ENCODE results near the gene TMEFF1.

Gene TMEFF1

DNA sequence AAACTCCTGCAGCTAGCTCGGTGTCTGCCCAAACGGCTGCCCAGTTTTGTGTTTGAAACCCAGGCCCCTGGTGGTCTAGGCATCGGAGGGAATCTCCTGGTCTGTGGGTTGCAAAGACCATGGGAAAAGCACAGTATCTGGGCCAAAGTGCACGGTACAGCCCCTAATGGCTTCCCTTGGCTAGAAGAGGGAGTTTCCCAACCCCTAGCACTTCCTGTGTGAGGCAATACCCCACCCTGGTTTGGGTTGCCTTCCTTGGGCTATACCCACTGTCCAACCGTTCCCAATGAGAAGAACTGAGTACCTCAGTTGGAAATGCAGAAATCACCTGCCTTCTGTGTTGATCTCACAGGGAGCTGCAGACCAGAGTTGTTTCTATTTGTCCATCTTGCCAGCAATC is 146.7 kb downstream of the TMEFF1 start:
- Histone ChIP-seq H2AFZ (ENCODE audit: low read length) (no peak overlapping the region), H3K79me2 (ENCODE audit: insufficient read depth, low read length) (no peaks in the 10 kb centered on the region), H3K4me3 (ENCODE audit: low read depth, low read length, poor library complexity, severe bottlenecking) (no peak overlapping the region), H3K9me3 (ENCODE audit: low read length) (no peaks in the 10 kb centered on the region), H3K27me3 (ENCODE audit: insufficient read depth, low read length) (no peaks in the 10 kb centered on the region), H3K36me3 (ENCODE audit: insufficient read depth, low read length) (no peaks in the 10 kb centered on the region; the same call in 1 of the 2 replicates), H4K20me1 (ENCODE audit: insufficient read depth, low read length) (no peaks in the 10 kb centered on the region), H3K9me2 (ENCODE audit: low read depth, low read length) (no peaks in the 10 kb centered on the region), H3K4me2 (ENCODE audit: low read length) (no peak overlapping the region), H3K4me1 (ENCODE audit: insufficient read depth, low read length, severe bottlenecking) (no peaks in the 10 kb centered on the region), H3F3A (ENCODE audit: insufficient read depth, low read length) (no peaks in the 10 kb centered on the region), H3K27ac (ENCODE audit: low read depth, low read length, poor library complexity, severe bottlenecking) (no peak overlapping the region), H3K9ac (ENCODE audit: low read length) (no peak overlapping the region)
- TF ChIP-seq, protein P1, sequence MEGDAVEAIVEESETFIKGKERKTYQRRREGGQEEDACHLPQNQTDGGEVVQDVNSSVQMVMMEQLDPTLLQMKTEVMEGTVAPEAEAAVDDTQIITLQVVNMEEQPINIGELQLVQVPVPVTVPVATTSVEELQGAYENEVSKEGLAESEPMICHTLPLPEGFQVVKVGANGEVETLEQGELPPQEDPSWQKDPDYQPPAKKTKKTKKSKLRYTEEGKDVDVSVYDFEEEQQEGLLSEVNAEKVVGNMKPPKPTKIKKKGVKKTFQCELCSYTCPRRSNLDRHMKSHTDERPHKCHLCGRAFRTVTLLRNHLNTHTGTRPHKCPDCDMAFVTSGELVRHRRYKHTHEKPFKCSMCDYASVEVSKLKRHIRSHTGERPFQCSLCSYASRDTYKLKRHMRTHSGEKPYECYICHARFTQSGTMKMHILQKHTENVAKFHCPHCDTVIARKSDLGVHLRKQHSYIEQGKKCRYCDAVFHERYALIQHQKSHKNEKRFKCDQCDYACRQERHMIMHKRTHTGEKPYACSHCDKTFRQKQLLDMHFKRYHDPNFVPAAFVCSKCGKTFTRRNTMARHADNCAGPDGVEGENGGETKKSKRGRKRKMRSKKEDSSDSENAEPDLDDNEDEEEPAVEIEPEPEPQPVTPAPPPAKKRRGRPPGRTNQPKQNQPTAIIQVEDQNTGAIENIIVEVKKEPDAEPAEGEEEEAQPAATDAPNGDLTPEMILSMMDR (IDR thresholded peaks at IDR 0.05; ENCODE audit: low read length), result no peak
- no peak for TF ChIP-seq EZH2 (IDR thresholded peaks at IDR 0.05; ENCODE audit: borderline replicate concordance, low read length)

DNA sequence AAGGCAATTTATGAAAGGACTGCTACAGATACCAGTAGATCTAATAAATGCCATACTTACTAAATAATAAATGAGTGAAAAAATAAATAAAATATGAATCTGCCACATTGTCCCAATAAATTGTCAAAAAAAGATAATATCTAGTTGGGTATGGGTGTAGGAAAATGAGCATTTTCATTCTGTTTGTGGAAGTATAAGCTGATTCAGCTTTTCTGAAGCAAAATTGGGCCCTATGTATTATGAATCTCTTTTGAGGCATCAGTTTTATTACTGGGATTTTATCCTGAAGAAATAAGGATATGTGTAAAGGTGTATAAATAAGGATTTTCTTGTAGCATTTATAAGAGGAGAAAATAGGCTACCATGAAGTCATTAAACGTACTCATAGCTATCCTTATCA is 151.0 kb downstream of the TMEFF1 start:
- H3F3A ChIP-seq (ENCODE audit: insufficient read depth, low read length), result no peaks in the 10 kb centered on the region
- H3K79me2 ChIP-seq (ENCODE audit: insufficient read depth, low read length), result no peaks in the 10 kb centered on the region
- TF ChIP-seq, protein P1 (IDR thresholded peaks at IDR 0.05; ENCODE audit: low read length), result no peak
- TF ChIP-seq EZH2 (IDR thresholded peaks at IDR 0.05; ENCODE audit: borderline replicate concordance, low read length), result no peak

DNA sequence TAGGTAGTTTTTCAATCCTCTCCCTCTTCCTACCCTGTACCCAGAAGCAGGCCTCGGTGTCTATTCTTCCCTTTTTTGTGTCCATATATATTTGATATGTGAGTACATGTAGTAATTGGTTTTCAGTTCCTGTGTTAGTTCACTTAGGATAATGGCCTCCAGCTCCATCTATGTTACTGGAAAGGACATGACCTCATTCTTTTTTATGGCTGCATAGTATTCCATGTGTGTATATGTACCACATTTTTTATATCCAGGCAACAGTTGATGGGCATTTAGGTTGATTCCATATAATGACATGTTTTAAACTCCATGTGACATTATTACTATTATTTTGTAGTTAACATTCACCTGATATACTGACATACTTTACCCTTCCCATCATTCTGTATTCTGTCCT is 154.0 kb downstream of the TMEFF1 start:
- Histone ChIP-seq H3K36me3 (ENCODE audit: insufficient read depth, low read length) (no peaks in the 10 kb centered on the region), H2AFZ (ENCODE audit: low read length) (no peak overlapping the region), H4K20me1 (ENCODE audit: insufficient read depth, low read length) (no peaks in the 10 kb centered on the region), H3K9me3 (ENCODE audit: low read length) (no peaks in the 10 kb centered on the region), H3K27ac (ENCODE audit: low read depth, low read length, poor library complexity, severe bottlenecking) (no peak overlapping the region), H3K9ac (ENCODE audit: low read length) (no peak overlapping the region), H3K27me3 (ENCODE audit: insufficient read depth, low read length) (no peaks in the 10 kb centered on the region), H3K4me2 (ENCODE audit: low read length) (no peak overlapping the region), H3K9me2 (ENCODE audit: low read depth, low read length) (no peaks in the 10 kb centered on the region), H3K4me3 (ENCODE audit: low read depth, low read length, poor library complexity, severe bottlenecking) (no peak overlapping the region), H3K4me1 (ENCODE audit: insufficient read depth, low read length, severe bottlenecking) (no peaks in the 10 kb centered on the region), H3F3A (ENCODE audit: insufficient read depth, low read length) (no peaks in the 10 kb centered on the region), H3K79me2 (ENCODE audit: insufficient read depth, low read length) (no peaks in the 10 kb centered on the region)
- TF ChIP-seq, protein P1 (IDR thresholded peaks at IDR 0.05; ENCODE audit: low read length), result no peak
- no peak for TF ChIP-seq EZH2 (IDR thresholded peaks at IDR 0.05; ENCODE audit: borderline replicate concordance, low read length)

More for the DNA sequence above, 151.0 kb downstream of the TMEFF1 start:
- H3K4me3 ChIP-seq (ENCODE audit: low read depth, low read length, poor library complexity, severe bottlenecking), result no peak overlapping the region
- no peaks in the 10 kb centered on the region for H3K27me3 ChIP-seq (ENCODE audit: insufficient read depth, low read length)
- no peaks in the 10 kb centered on the region for H3K36me3 ChIP-seq (ENCODE audit: insufficient read depth, low read length)
- no peaks in the 10 kb centered on the region for H3K4me1 ChIP-seq (ENCODE audit: insufficient read depth, low read length, severe bottlenecking)
- no peak overlapping the region for H3K9ac ChIP-seq (ENCODE audit: low read length)
- no peaks in the 10 kb centered on the region for H3K9me2 ChIP-seq (ENCODE audit: low read depth, low read length)
- no peak overlapping the region for H3K4me2 ChIP-seq (ENCODE audit: low read length)
- no peak overlapping the region for H2AFZ ChIP-seq (ENCODE audit: low read length)
- no peak overlapping the region for H3K27ac ChIP-seq (ENCODE audit: low read depth, low read length, poor library complexity, severe bottlenecking)
- no peaks in the 10 kb centered on the region for H4K20me1 ChIP-seq (ENCODE audit: insufficient read depth, low read length)
- H3K9me3 ChIP-seq (ENCODE audit: low read length), result no peaks in the 10 kb centered on the region

Measured in OCI-LY1 (cell line).